RWPE2 (cell line): ENCODE results near the gene EDC3.
A peak's percentile ranks its signal among the peaks of the same experiment; 100 is the strongest.

Experiments used
- ATAC-seq: fragments of 200-7000 bp; cut with Tn5 transposase; 3 replicates; pipeline ENCODE4 v1.9.1; 2021; ENCODE audit warnings: low read depth
- DNase-seq: peaks from one replicate; pipeline ENCODE4 v3.0.0-alpha.2; 2020; ENCODE audit warnings: low spot score
- H3K27ac ChIP-seq: fragments of 450-650 bp; 2 replicates; pipeline ENCODE4 v1.5.1; 2017; ENCODE audit warnings: mild to moderate bottlenecking; ENCODE audit not compliant: poor library complexity, severe bottlenecking
- H3K27me3 ChIP-seq: fragments of 250-450 bp; sonication (Bioruptor Pico); 2 replicates; pipeline ENCODE4 v1.5.1; 2021; ENCODE audit warnings: mild to moderate bottlenecking, moderate library complexity; ENCODE audit not compliant: insufficient read depth, poor library complexity, severe bottlenecking
- H3K36me3 ChIP-seq: fragments of 250-450 bp; sonication (Bioruptor Pico); 2 replicates; pipeline ENCODE4 v1.5.1; 2020; ENCODE audit warnings: low read depth, mild to moderate bottlenecking, moderate library complexity
- H3K4me1 ChIP-seq: fragments of 250-450 bp; sonication (Bioruptor Pico); 2 replicates; pipeline ENCODE4 v1.5.1; 2021; ENCODE audit warnings: mild to moderate bottlenecking, moderate library complexity; ENCODE audit not compliant: insufficient read depth, poor library complexity, severe bottlenecking
- H3K4me3 ChIP-seq: fragments of 250-450 bp; sonication (Bioruptor Pico); 2 replicates; pipeline ENCODE4 v1.5.1; 2021; ENCODE audit warnings: mild to moderate bottlenecking, moderate library complexity; ENCODE audit not compliant: severe bottlenecking
- H3K9me3 ChIP-seq: fragments of 250-450 bp; sonication (Bioruptor Pico); 2 replicates; pipeline ENCODE4 v1.5.1; 2021; ENCODE audit warnings: mild to moderate bottlenecking, moderate library complexity; ENCODE audit not compliant: severe bottlenecking
- TF ChIP-seq, protein P1 (sequence below): fragments of 450-650 bp; IDR thresholded peaks from one replicate; pipeline ENCODE4 v1.5.1; 2017; ENCODE audit warnings: mild to moderate bottlenecking, moderate library complexity; ENCODE audit not compliant: poor library complexity, severe bottlenecking

The EDC3 gene

DNA sequence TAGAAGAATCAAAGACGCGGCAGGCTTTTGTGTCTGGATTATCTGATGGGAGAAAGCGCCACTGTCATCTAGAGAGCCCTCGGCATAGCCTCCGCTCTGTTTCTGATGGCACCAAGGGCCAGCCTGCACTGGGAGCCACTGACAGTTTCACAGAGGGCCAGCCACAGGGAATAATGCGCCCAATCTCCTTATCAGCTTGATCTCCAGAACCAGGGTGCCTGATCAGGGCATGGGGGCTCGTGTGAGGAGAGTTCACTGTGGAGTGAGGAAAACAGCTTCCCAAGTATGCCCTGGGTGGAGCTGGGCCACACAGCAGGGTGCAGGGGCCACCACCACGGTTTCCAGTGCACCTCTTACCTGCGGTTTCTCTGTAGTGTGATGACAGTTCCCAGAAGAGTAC is 110.0 kb downstream of the EDC3 start:
- Histone ChIP-seq H3K27me3 (no peaks in the 10 kb centered on the region), H3K4me1 (peaks cover 18% of the 10 kb centered on the region), H3K27ac (no peak overlapping the region), H3K4me3 (no peak overlapping the region), H3K9me3 (no peaks in the 10 kb centered on the region), H3K36me3 (peaks cover 45% of the 10 kb centered on the region)
- DNase-seq = no peak
- ATAC-seq = no peak
- TF ChIP-seq, protein P1, sequence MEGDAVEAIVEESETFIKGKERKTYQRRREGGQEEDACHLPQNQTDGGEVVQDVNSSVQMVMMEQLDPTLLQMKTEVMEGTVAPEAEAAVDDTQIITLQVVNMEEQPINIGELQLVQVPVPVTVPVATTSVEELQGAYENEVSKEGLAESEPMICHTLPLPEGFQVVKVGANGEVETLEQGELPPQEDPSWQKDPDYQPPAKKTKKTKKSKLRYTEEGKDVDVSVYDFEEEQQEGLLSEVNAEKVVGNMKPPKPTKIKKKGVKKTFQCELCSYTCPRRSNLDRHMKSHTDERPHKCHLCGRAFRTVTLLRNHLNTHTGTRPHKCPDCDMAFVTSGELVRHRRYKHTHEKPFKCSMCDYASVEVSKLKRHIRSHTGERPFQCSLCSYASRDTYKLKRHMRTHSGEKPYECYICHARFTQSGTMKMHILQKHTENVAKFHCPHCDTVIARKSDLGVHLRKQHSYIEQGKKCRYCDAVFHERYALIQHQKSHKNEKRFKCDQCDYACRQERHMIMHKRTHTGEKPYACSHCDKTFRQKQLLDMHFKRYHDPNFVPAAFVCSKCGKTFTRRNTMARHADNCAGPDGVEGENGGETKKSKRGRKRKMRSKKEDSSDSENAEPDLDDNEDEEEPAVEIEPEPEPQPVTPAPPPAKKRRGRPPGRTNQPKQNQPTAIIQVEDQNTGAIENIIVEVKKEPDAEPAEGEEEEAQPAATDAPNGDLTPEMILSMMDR = no peak

DNA sequence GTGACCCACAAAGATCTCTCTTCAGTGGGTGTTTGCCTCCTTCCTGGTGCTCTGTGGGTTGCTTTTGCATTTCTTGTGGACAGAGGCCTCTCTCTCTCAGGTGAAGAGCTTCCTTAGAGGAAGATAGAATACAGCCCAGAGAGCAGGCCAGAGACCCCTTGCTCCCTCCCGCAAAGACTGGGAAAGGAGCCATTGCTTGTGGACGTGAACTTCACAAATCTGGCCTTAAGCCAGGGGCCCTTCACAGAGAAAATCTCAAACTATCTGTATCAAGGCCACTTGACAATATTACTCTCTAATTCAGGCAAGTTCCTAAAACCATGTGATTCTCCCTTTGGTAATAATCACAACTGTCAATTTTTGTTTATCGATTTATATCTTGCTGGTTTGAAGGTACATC is 110.6 kb downstream of the EDC3 start:
- Histone ChIP-seq H3K4me3 (no peak overlapping the region), H3K9me3 (no peaks in the 10 kb centered on the region), H3K27ac (no peak overlapping the region), H3K36me3 (peaks cover 43% of the 10 kb centered on the region), H3K27me3 (no peaks in the 10 kb centered on the region), H3K4me1 (peaks cover 23% of the 10 kb centered on the region)
- TF ChIP-seq, protein P1 = no peak
- ATAC-seq (no peak), DNase-seq (no peak)

DNA sequence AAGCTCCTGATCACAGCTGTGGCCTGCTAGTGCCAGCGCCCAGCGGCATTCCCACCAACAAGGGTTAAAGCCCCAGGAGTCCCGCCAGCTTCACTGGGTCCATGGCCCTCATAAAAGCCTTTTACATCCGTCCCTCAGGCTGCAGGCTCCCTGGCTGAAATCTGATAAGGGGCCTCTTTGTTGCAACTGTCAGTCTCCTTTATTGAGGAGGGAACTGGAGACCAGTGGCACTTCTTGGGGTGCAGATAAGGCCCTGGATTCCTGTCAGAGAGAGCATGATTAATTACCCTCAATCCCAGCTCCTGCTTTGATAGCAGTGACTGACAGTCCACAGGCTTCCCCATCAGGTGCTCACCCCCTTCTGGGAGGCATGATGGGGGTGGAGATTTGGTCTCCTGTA is 111.0 kb downstream of the EDC3 start:
- Histone ChIP-seq H3K27ac (no peak overlapping the region), H3K9me3 (no peaks in the 10 kb centered on the region), H3K27me3 (no peaks in the 10 kb centered on the region), H3K4me3 (no peak overlapping the region), H3K36me3 (peaks cover 43% of the 10 kb centered on the region), H3K4me1 (peaks cover 23% of the 10 kb centered on the region)
- no peak for ATAC-seq
- TF ChIP-seq, protein P1 = no peak
- DNase-seq = peak; percentile 47

DNA sequence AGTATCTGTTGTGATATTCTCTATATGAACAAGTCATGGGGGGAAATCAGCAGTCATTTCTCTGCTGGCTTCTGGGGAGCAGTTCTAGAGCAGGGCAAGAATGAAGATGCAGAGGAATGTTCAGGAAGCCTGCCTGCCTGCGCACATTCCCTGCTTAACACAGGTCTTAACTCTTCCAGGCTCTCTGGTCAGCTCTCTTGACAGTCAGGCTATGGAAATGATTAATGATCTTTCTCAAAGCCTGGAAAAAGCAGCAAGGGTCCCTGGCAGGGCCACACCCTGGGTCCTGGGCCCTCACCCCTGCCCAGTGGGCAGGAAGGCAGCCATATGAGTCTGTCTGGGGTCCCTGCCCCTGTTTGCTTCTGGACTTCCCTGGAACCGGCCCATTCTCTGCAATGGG is 111.6 kb downstream of the EDC3 start:
- Histone ChIP-seq H3K9me3 (no peaks in the 10 kb centered on the region), H3K36me3 (peaks cover 43% of the 10 kb centered on the region), H3K27me3 (no peaks in the 10 kb centered on the region), H3K4me3 (no peak overlapping the region), H3K27ac (no peak overlapping the region), H3K4me1 (peaks cover 20% of the 10 kb centered on the region)
- ATAC-seq = no peak
- TF ChIP-seq, protein P1 = no peak
- peak; percentile 38 for DNase-seq
